HG02840 (cell line): ENCODE data around the gene VEGFA.

Source experiments
- ATAC-seq: cut with Tn5 transposase; IDR thresholded peaks from one replicate; pipeline ENCODE4 v1.9.1; 2021; ENCODE audit warnings: mild to moderate bottlenecking, moderate library complexity, moderate number of reproducible peaks; ENCODE audit not compliant: unreplicated experiment, low FRiP score

Gene VEGFA

DNA sequence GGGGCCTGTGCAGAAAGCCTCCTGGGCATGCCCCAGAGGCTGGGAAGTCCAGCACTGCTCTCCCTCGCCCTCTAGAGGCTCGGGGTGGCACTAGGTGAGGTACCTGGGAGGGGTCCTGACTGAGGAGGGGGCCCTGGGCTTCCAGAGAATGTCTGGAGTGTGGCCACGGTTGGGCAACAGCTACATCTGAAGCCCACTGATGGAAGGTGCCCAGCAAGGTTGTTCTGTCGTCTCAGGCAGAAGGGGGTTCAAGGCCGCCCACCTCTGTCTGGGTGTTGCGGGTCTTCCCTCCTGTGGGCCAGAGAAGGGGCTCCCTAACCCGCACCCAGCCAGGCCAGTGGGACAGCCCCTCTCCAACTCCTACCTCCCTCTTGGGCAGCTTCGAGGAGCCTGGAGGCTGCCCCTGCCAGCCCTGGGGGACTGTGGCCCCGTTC, 11.4 kb upstream of the VEGFA start:
- no peak for ATAC-seq

- ATAC-seq: no peak
Observed at GRCh38 chr6:43759136-43759906, 10.7 kb upstream of the VEGFA start.

DNA sequence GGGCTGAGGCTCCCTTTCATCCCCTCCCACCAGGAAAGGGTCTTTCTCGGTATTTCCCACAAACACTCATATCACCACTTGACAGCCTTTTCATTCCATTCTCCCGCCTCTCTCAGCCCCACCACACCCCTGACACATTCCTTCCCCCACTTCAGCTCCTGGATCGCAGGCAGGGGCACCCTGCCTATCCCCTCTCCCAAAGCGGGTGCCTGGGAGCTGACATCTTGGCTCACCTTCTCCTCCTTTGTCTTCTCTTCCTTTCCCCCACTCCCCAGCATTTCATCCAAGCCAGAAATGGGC, 10.2 kb upstream of the VEGFA start:
- no peak for ATAC-seq

- no peak for ATAC-seq
Observed at GRCh38 chr6:43760210-43761168, 9.5 kb upstream of the VEGFA start.

DNA sequence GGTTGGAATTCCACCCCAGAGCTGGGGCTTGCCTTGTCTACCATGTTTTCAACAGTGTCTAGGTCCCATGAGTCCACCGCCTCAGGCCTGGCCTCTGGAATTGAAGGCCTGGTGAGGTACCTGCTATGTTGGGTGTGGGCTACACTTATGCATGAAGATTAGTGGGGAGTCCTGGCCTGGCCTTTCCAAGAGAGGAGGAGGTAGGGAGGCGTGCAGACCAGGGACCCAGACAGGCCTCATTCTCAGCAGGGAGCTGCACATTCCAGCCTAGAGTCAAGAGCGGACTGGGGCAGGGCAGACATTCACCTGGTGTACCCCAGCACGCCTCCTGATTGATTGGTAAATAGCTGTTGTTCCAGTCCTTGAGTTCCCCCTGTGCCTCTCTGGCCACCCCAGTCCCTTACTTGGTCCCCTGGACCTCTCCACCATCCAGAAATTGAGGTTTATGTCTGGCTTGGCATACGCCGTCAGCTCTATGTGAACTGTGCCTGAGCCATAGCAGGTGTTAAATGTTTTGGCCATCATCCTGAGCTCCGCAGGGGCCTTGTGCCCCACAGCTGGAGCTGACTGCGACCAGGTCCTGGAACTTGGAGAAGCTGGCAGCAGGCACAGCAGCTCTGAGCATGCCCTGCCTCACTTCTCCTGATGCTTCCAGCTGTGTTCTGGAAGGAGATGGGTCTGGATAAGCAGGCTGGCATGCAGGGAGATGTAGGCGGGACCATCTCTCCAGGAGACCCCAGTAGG, 8.2 kb upstream of the VEGFA start:
- ATAC-seq: no peak

DNA sequence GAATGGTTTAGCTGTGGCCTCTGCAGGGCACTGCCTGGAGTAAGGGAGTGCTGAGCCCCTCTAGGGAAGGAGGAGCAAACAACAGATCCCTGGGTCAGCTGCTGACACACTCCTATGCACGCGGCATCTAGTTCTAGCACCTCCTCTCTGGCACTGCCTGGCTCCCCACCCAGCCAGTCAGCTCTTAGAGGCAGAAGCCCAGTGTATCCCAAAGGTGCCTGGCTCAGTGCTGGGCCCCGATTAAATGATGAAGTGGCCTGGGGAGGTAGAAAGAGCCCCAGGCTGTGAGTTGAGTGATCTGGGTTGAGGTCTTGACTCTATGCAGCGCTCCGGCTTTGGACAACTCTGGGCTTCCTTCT, 7.6 kb upstream of the VEGFA start:
- no peak for ATAC-seq

DNA sequence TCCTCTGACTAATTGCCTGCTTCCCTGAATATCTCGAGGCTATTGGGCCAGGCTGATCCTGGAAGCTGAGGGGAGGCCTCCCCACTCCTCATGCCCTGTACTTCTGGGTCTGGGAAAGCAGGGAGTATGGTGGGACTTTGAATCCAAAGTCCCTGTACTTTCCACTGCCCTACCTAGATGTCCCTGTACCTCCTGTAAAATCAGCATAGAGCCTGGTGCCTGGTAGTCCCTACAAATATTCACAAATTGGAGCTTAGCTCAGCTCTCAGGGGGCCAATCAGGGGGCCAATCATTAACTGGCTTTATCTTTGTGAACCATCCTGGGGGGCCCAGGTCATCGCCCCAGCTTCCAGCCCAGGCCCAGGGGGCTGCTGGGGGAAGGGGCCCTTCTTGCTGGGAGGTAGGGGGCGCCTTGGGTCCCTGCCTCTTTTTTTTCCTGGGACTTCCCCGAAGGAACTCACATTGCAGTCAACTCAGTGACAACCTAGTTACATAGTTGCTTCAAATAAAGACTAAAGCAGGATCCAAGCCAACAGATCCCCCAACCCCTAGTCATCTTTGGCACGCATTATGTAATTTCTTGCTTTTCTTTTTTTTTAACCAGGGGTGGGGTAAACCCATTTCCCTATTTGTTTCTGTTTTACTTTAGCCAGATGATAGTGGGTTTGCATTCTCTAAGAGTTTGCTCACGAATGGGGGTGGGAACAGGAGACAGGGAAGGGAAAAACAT, 6.9 kb upstream of the VEGFA start:
- no peak for ATAC-seq

DNA sequence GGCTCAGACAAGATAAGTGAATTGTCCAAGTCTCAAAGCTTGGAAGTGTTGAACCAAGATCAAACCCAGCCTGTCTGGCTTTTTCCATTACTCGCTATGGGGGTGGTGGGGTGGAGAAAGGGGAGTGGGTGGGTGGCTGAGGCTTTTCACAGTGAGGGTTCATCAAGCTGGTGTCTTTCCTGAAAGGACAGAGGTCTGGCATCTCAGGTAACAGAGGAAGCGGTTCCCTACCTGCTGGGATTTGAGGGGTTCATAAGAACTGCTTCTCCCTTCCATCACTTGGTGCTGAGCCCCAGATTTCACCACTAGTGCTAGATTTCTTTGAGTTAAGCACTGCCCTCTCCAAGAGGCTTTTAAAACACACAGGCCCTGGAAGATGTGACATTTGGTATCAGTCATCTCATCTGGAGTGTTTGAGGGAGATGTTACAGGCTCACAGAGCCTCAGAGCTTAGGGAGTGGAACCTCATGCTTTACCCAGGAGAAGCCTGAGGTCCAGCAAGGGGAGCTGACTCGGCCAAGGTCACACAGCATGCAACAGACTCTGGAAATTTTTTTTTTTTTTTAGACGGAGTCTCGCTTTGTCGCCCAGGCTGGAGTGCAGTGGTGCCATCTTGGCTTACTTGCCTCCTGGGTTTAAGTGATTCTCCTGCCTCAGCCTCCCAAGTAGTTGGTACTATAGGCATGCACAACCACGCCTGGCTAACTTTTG, 6.0 kb upstream of the VEGFA start:
- no peak for ATAC-seq

DNA sequence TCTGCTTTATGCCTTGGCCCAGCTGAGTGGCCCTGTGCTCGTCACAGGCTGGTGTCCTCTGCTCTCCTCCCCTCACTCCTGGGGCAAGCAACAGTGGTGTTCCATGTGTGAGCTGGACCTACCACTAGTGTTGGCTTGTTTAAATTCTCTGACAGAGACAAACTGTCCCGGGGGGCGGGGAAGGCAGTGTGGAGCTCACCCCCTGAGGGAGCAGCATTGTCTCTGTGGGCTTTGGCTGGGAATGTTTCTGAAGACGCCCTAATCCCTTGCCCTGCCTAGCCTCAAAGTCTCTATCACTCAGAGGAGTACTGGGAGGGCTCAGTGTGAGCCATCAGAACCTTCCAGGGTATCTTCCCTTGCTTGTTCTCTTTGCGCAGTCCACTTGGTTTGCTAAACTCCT, 5.2 kb upstream of the VEGFA start:
- ATAC-seq: no peak

GRCh38 chr6:43765776-43766499, 4.1 kb upstream of the VEGFA start:
- no peak for ATAC-seq

- ATAC-seq: no peak
Observed at GRCh38 chr6:43766500-43766853, 3.5 kb upstream of the VEGFA start.

- no peak for ATAC-seq
Observed at GRCh38 chr6:43766964-43767461, 3.0 kb upstream of the VEGFA start.

DNA sequence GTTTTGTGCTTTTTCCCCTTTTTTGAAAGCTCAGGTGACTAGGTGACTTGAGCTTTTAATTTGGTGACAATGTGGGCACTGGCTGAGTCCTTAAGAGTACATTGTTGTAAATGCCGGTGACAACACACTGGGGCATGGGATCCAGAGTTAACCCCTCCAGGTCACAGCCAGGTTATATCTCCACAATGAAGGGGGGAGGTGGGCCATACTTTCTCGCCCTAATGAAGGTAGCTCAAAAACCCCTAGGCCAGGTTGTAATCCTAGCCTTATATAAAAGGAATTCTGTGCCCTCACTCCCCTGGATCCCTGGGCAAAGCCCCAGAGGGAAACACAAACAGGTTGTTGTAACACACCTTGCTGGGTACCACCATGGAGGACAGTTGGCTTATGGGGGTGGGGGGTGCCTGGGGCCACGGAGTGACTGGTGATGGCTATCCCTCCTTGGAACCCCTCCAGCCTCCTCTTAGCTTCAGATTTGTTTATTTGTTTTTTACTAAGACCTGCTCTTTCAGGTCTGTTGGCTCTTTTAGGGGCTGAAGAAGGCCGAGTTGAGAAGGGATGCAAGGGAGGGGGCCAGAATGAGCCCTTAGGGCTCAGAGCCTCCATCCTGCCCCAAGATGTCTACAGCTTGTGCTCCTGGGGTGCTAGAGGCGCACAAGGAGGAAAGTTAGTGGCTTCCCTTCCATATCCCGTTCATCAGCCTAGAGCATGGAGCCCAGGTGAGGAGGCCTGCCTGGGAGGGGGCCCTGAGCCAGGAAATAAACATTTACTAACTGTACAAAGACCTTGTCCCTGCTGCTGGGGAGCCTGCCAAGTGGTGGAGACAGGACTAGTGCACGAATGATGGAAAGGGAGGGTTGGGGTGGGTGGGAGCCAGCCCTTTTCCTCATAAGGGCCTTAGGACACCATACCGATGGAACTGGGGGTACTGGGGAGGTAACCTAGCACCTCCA, 2.2 kb upstream of the VEGFA start:
- no peak for ATAC-seq

DNA sequence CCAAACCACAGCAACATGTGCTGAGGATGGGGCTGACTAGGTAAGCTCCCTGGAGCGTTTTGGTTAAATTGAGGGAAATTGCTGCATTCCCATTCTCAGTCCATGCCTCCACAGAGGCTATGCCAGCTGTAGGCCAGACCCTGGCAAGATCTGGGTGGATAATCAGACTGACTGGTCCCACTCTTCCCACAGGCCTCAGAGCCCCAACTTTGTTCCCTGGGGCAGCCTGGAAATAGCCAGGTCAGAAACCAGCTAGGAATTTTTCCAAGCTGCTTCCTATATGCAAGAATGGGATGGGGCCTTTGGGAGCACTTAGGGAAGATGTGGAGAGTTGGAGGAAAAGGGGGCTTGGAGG, 1.5 kb upstream of the VEGFA start:
- no peak for ATAC-seq

DNA sequence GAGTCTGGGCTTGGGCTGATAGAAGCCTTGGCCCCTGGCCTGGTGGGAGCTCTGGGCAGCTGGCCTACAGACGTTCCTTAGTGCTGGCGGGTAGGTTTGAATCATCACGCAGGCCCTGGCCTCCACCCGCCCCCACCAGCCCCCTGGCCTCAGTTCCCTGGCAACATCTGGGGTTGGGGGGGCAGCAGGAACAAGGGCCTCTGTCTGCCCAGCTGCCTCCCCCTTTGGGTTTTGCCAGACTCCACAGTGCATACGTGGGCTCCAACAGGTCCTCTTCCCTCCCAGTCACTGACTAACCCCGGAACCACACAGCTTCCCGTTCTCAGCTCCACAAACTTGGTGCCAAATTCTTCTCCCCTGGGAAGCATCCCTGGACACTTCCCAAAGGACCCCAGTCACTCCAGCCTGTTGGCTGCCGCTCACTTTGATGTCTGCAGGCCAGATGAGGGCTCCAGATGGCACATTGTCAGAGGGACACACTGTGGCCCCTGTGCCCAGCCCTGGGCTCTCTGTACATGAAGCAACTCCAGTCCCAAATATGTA, 957 bp upstream of the VEGFA start:
- no peak for ATAC-seq

DNA sequence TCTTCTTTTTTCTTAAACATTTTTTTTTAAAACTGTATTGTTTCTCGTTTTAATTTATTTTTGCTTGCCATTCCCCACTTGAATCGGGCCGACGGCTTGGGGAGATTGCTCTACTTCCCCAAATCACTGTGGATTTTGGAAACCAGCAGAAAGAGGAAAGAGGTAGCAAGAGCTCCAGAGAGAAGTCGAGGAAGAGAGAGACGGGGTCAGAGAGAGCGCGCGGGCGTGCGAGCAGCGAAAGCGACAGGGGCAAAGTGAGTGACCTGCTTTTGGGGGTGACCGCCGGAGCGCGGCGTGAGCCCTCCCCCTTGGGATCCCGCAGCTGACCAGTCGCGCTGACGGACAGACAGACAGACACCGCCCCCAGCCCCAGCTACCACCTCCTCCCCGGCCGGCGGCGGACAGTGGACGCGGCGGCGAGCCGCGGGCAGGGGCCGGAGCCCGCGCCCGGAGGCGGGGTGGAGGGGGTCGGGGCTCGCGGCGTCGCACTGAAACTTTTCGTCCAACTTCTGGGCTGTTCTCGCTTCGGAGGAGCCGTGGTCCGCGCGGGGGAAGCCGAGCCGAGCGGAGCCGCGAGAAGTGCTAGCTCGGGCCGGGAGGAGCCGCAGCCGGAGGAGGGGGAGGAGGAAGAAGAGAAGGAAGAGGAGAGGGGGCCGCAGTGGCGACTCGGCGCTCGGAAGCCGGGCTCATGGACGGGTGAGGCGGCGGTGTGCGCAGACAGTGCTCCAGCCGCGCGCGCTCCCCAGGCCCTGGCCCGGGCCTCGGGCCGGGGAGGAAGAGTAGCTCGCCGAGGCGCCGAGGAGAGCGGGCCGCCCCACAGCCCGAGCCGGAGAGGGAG, 580 bp downstream of the VEGFA start:
- ATAC-seq: no peak
